Activated CD8-positive, alpha-beta memory T cell treated with anti-CD3 and anti-CD28 coated beads for 48 hours (primary cell): ENCODE results near the gene DEPDC1B.
"Not testable (repeated sequence)": the region's sequence is repeated elsewhere in the genome, so short reads cannot be mapped to it uniquely, and the experiment has no call there.

Source experiments
- DNase-seq, 3 experiments: peaks; one replicate each; pipeline ENCODE4 v3.0.0-alpha.2; 2020; ENCODE audit warnings: low read depth in 2 of 3, low spot score in 2 of 3

The DEPDC1B gene

GRCh38 chr5:60649288-60649917 lies 50.6 kb downstream of the DEPDC1B start:
- DNase-seq: no peak

- DNase-seq: no peak
Measured at GRCh38 chr5:60648175-60648574, 51.8 kb downstream of the DEPDC1B start.

GRCh38 chr5:60640901-60641300 lies 59.1 kb downstream of the DEPDC1B start:
- DNase-seq: no peak

GRCh38 chr5:60639544-60639943 lies 60.4 kb downstream of the DEPDC1B start:
- no peak for DNase-seq

GRCh38 chr5:60638300-60638699 lies 61.7 kb downstream of the DEPDC1B start:
- DNase-seq: no peak

GRCh38 chr5:60636644-60637043 lies 63.3 kb downstream of the DEPDC1B start:
- no peak for DNase-seq

- DNase-seq: no peak
Measured at GRCh38 chr5:60636001-60636400, 64.0 kb downstream of the DEPDC1B start.

GRCh38 chr5:60634051-60634450 lies 65.9 kb downstream of the DEPDC1B start:
- DNase-seq: no peak

GRCh38 chr5:60633341-60633740 lies 66.6 kb downstream of the DEPDC1B start:
- DNase-seq: no peak

- DNase-seq: no peak
Measured at GRCh38 chr5:60632153-60632552, 67.8 kb downstream of the DEPDC1B start.

- DNase-seq: no peak
Measured at GRCh38 chr5:60630836-60631235, 69.1 kb downstream of the DEPDC1B start.

GRCh38 chr5:60630179-60630578 lies 69.8 kb downstream of the DEPDC1B start:
- DNase-seq: no peak

GRCh38 chr5:60624875-60625274 lies 75.1 kb downstream of the DEPDC1B start:
- not testable (repeated sequence) for DNase-seq

GRCh38 chr5:60620752-60621151 lies 79.2 kb downstream of the DEPDC1B start:
- DNase-seq: not testable (repeated sequence)

- no peak for DNase-seq
Measured at GRCh38 chr5:60613826-60614225, 86.1 kb downstream of the DEPDC1B start.

- no peak for DNase-seq
Measured at GRCh38 chr5:60611099-60611740, 88.7 kb downstream of the DEPDC1B start.

GRCh38 chr5:60604771-60605170 lies 95.2 kb downstream of the DEPDC1B start:
- DNase-seq: no peak

- no peak for DNase-seq
Measured at GRCh38 chr5:60598424-60598823, 101.5 kb downstream of the DEPDC1B start.

- DNase-seq: no peak
Measured at GRCh38 chr5:60597572-60598320, 102.2 kb downstream of the DEPDC1B start.

GRCh38 chr5:60594715-60595477 lies 105.1 kb downstream of the DEPDC1B start:
- DNase-seq: no peak

- DNase-seq: no peak
Measured at GRCh38 chr5:60590172-60590571, 109.8 kb downstream of the DEPDC1B start.

GRCh38 chr5:60587312-60587711 lies 112.7 kb downstream of the DEPDC1B start:
- not testable (repeated sequence) for DNase-seq
